Hepatic stellate cell (primary cell): ENCODE data around the gene PARVG.

Source experiments
- DNase-seq: peaks from one replicate; pipeline ENCODE4 v3.0.0; 2011; ENCODE audit warnings: low spot score

Gene PARVG

GRCh38 chr22:44179989-44180705 is 578 bp upstream of the PARVG start:
- no peak for DNase-seq

GRCh38 chr22:44181033-44181911 is 547 bp downstream of the PARVG start:
- no peak for DNase-seq

GRCh38 chr22:44181912-44182587 is 1.3 kb downstream of the PARVG start:
- no peak for DNase-seq

- DNase-seq: no peak
Measured at GRCh38 chr22:44182588-44183286, 2.0 kb downstream of the PARVG start.

- DNase-seq: no peak
Measured at GRCh38 chr22:44183287-44183588, 2.5 kb downstream of the PARVG start.

GRCh38 chr22:44184006-44184405 is 3.3 kb downstream of the PARVG start:
- no peak for DNase-seq

- no peak for DNase-seq
Measured at GRCh38 chr22:44185237-44186120, 4.8 kb downstream of the PARVG start.

GRCh38 chr22:44186121-44186510 is 5.4 kb downstream of the PARVG start:
- DNase-seq: no peak

- DNase-seq: no peak
Measured at GRCh38 chr22:44186737-44187136, 6.0 kb downstream of the PARVG start.

- DNase-seq: no peak
Measured at GRCh38 chr22:44187652-44188230, 7.0 kb downstream of the PARVG start.

- no peak for DNase-seq
Measured at GRCh38 chr22:44188316-44188715, 7.6 kb downstream of the PARVG start.

- no peak for DNase-seq
Measured at GRCh38 chr22:44188986-44189630, 8.4 kb downstream of the PARVG start.

- DNase-seq: no peak
Measured at GRCh38 chr22:44190381-44190976, 9.8 kb downstream of the PARVG start.

- no peak for DNase-seq
Measured at GRCh38 chr22:44191036-44191454, 10.3 kb downstream of the PARVG start.

- no peak for DNase-seq
Measured at GRCh38 chr22:44192098-44192815, 11.5 kb downstream of the PARVG start.

GRCh38 chr22:44192816-44193534 is 12.2 kb downstream of the PARVG start:
- DNase-seq: no peak

GRCh38 chr22:44193535-44193891 is 12.8 kb downstream of the PARVG start:
- DNase-seq: no peak

GRCh38 chr22:44194569-44194968 is 13.8 kb downstream of the PARVG start:
- no peak for DNase-seq
